Thyroid gland (tissue), 4 donors: Measurements from ENCODE around the gene PGLYRP1.

ENCODE experiments used
- CTCF ChIP-seq, 6 experiments: fragments of 200-600 bp in 3 of 6; fragments of 450-650 bp in 3 of 6; sonication (generic) in 3 of 6; IDR thresholded peaks; one replicate each; pipeline ENCODE4 v1.5.1; 2016 to 2019; ENCODE audit warnings: antibody characterized with exemption in 6 of 6, mild to moderate bottlenecking in 2 of 6, inconsistent platforms in 1 of 6, moderate library complexity in 1 of 6
- POLR2A ChIP-seq, 2 donors: fragments of 450-650 bp; IDR thresholded peaks; one replicate each; pipeline ENCODE4 v1.6.1; 2017; ENCODE audit warnings: antibody characterized with exemption in 2 of 2, mild to moderate bottlenecking in 2 of 2, moderate library complexity in 1 of 2

DNA sequence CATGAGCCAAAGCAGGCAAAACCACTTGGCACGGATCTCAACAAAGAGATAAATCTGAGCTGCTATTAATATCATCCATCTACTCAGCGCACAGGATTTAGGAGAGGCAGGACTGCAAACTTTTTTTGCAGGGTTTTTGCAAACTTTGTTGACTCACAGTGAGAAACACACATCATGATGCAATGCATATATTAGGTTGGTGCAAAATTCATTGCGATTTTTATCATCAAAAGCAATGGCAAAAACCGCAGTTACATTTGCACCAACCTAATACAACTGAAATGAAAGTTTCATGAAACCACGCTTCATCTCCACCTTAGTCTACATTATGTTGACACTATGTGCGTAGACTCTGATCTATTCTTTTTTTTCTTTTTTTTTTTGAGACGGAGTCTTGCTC lies 44.7 kb downstream of the PGLYRP1 start:
- no peak for TF ChIP-seq CTCF (IDR thresholded peaks at IDR 0.05)
- TF ChIP-seq POLR2A (IDR thresholded peaks at IDR 0.05), result no peak
